ENCODE data around the gene ANKRD36C. TPM values are rescaled to one million over a fixed set of nuclear protein-coding genes. Genes with fewer than 3 reads are reported as not detected.
"Not testable (repeated sequence)": the region's sequence is repeated elsewhere in the genome, so short reads cannot be mapped to it uniquely, and the experiment has no call there.

Gene ANKRD36C
- total and polyA plus RNA-seq, 9 of the 15 experiments (the other 6 are each of a cell fraction or from before 2014, with no cell fraction given) = 4.4 to 51.6 (median 11.9) TPM

GRCh38 chr2:95990884-95991283, 740 bp downstream of the ANKRD36C start:
- H3K4me1 ChIP-seq (replicated peaks in 1 of 2; ENCODE audit: control insufficient read depth in 2 of 2, insufficient read depth in 2 of 2, low read length in 2 of 2); H2AFZ ChIP-seq (ENCODE audit: low read depth, low read length); POLR2A ChIA-PET; H3K27me3 ChIP-seq (ENCODE audit: control insufficient read depth in 2 of 2, insufficient read depth in 2 of 2, low read length in 2 of 2); ATAC-seq; H3K27ac ChIP-seq (ENCODE audit: extremely low read depth, low read depth, low read length); H4K20me1 ChIP-seq (replicated peaks; ENCODE audit: control insufficient read depth, insufficient read depth, low read length); DNase-seq (ENCODE audit: extremely low read depth in 1 of 4, low spot score in 3 of 4); H3K9me3 ChIP-seq (replicated peaks; ENCODE audit: control insufficient read depth, insufficient read depth, low read depth, low read length); H3K36me3 ChIP-seq (ENCODE audit: control insufficient read depth, insufficient read depth, low read length); FAIRE-seq; in situ Hi-C loops (cut with MboI); BruUV-seq (replicated peaks); CTCF ChIA-PET (ENCODE audit: low intra/inter-chr PET ratio); H3K9me1 ChIP-seq (ENCODE audit: control insufficient read depth, insufficient read depth, low read length): not testable (repeated sequence)
- peaks cover 17% of the 10 kb centered on the region for H3K79me2 ChIP-seq (ENCODE audit: control insufficient read depth, insufficient read depth, low read length)
- 6% methylated on average over 1 of the region's 6 CpGs for WGBS (ENCODE audit: insufficient coverage, low coverage, missing lambda C conversion rate)
- H3K4me3 ChIP-seq = peak overlapping the region; percentile 27
- intact Hi-C loops (cut with micrococcal nuclease) = loop anchor here (5.0 kb wide), 1 partner anchor 516 kb away; the partner anchor contains the start of gene NEURL3
- peak overlapping the region in 1 of 2 experiments; percentile 71; a peak in 2 of 4 replicates for H3K9ac ChIP-seq (ENCODE audit: insufficient read depth in 1 of 2, low read depth in 2 of 2, low read length in 2 of 2)
- H3K4me2 ChIP-seq (ENCODE audit: insufficient read depth, low read length) = peak overlapping the region; percentile 41; the same call in 1 of the 2 replicates

GRCh38 chr2:95951662-95952061, 40.0 kb downstream of the ANKRD36C start:
- H3K4me3 ChIP-seq; H3K4me1 ChIP-seq (replicated peaks in 1 of 2; ENCODE audit: control insufficient read depth in 2 of 2, insufficient read depth in 2 of 2, low read length in 2 of 2); intact Hi-C loops (cut with micrococcal nuclease); H3K27me3 ChIP-seq (ENCODE audit: control insufficient read depth in 2 of 2, insufficient read depth in 2 of 2, low read length in 2 of 2); CTCF ChIA-PET (ENCODE audit: low intra/inter-chr PET ratio); BruUV-seq (replicated peaks); H2AFZ ChIP-seq (ENCODE audit: low read depth, low read length); FAIRE-seq; H3K9me3 ChIP-seq (replicated peaks; ENCODE audit: control insufficient read depth, insufficient read depth, low read depth, low read length); H3K36me3 ChIP-seq (ENCODE audit: control insufficient read depth, insufficient read depth, low read length); H4K20me1 ChIP-seq (replicated peaks; ENCODE audit: control insufficient read depth, insufficient read depth, low read length); DNase-seq (ENCODE audit: extremely low read depth in 1 of 4, low spot score in 3 of 4); H3K9me1 ChIP-seq (ENCODE audit: control insufficient read depth, insufficient read depth, low read length); H3K27ac ChIP-seq (ENCODE audit: extremely low read depth, low read depth, low read length); ATAC-seq; H3K4me2 ChIP-seq (ENCODE audit: insufficient read depth, low read length); H3K9ac ChIP-seq (ENCODE audit: insufficient read depth in 1 of 2, low read depth in 2 of 2, low read length in 2 of 2); POLR2A ChIA-PET; H3K79me2 ChIP-seq (ENCODE audit: control insufficient read depth, insufficient read depth, low read length): not testable (repeated sequence)
- 35% methylated on average over 2 of the region's 2 CpGs for WGBS (ENCODE audit: insufficient coverage, low coverage, missing lambda C conversion rate)
- in situ Hi-C loops (cut with MboI) = loop anchor here (5.0 kb wide), 1 partner anchor 1201 kb away; no protein-coding TSS in a partner anchor

DNA sequence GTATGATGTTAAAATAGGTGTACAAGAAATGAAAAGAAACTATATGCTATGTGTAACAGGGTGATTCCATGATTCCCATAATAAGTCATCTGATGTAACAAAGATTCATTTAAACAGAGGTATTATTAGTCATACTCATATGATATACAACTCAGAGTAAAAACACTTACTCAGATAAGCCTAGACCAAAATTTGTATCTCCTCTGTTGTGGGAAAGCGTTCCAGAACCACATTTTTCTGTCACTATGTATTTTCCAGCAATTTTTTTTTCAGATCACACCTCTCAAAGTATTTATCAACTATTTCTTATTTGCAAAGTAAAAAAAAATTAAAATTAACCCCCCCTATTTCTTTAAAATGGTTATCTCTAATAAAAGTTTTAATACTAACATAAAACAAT, 43.6 kb downstream of the ANKRD36C start:
- in situ Hi-C loops (cut with MboI); H4K20me1 ChIP-seq (replicated peaks; ENCODE audit: control insufficient read depth, insufficient read depth, low read length); H3K27ac ChIP-seq (ENCODE audit: extremely low read depth, low read depth, low read length): not testable (repeated sequence)

DNA sequence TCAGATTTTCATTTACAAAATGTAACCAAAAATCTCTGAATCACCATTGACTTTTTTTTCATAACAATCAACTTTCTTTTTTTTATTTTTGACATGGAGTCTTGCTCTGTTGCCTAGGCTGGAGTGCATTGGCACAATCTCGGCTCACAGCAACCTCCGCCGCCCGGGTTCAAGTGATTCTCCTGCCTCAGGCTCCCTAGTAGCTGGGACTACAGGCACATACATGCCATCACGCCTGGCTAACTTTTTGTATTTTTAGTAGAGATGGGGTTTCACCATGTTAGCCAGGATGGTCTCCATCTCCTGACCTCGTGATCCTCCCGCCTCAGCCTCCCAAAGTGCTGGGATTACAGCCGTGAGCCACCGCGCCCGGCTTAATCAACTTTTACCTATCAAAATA, 51.7 kb downstream of the ANKRD36C start:
- not testable (repeated sequence) for DNase-seq (ENCODE audit: extremely low read depth in 1 of 4, low spot score in 3 of 4)

More for the DNA sequence above, 43.6 kb downstream of the ANKRD36C start:
- H3K9ac ChIP-seq (ENCODE audit: insufficient read depth in 1 of 2, low read depth in 2 of 2, low read length in 2 of 2); H3K4me2 ChIP-seq (ENCODE audit: insufficient read depth, low read length); H3K4me1 ChIP-seq (replicated peaks in 1 of 2; ENCODE audit: control insufficient read depth in 2 of 2, insufficient read depth in 2 of 2, low read length in 2 of 2); H3K36me3 ChIP-seq (ENCODE audit: control insufficient read depth, insufficient read depth, low read length); BruUV-seq (replicated peaks); H3K79me2 ChIP-seq (ENCODE audit: control insufficient read depth, insufficient read depth, low read length); H3K4me3 ChIP-seq; POLR2A ChIA-PET; H2AFZ ChIP-seq (ENCODE audit: low read depth, low read length); DNase-seq (ENCODE audit: extremely low read depth in 1 of 4, low spot score in 3 of 4); H3K9me3 ChIP-seq (replicated peaks; ENCODE audit: control insufficient read depth, insufficient read depth, low read depth, low read length); FAIRE-seq; CTCF ChIA-PET (ENCODE audit: low intra/inter-chr PET ratio); H3K27me3 ChIP-seq (ENCODE audit: control insufficient read depth in 2 of 2, insufficient read depth in 2 of 2, low read length in 2 of 2); H3K9me1 ChIP-seq (ENCODE audit: control insufficient read depth, insufficient read depth, low read length); intact Hi-C loops (cut with micrococcal nuclease); ATAC-seq: not testable (repeated sequence)
- 35% methylated on average over 1 of the region's 1 CpG for WGBS (ENCODE audit: insufficient coverage, low coverage, missing lambda C conversion rate)

More for the DNA sequence above, 51.7 kb downstream of the ANKRD36C start:
- H3K36me3 ChIP-seq (ENCODE audit: control insufficient read depth, insufficient read depth, low read length); H3K4me3 ChIP-seq; BruUV-seq (replicated peaks); FAIRE-seq; H3K27ac ChIP-seq (ENCODE audit: extremely low read depth, low read depth, low read length); H3K79me2 ChIP-seq (ENCODE audit: control insufficient read depth, insufficient read depth, low read length); H3K4me2 ChIP-seq (ENCODE audit: insufficient read depth, low read length); POLR2A ChIA-PET; H3K27me3 ChIP-seq (ENCODE audit: control insufficient read depth in 2 of 2, insufficient read depth in 2 of 2, low read length in 2 of 2); H4K20me1 ChIP-seq (replicated peaks; ENCODE audit: control insufficient read depth, insufficient read depth, low read length); H3K9ac ChIP-seq (ENCODE audit: insufficient read depth in 1 of 2, low read depth in 2 of 2, low read length in 2 of 2); H2AFZ ChIP-seq (ENCODE audit: low read depth, low read length); intact Hi-C loops (cut with micrococcal nuclease); CTCF ChIA-PET (ENCODE audit: low intra/inter-chr PET ratio); ATAC-seq; H3K4me1 ChIP-seq (replicated peaks in 1 of 2; ENCODE audit: control insufficient read depth in 2 of 2, insufficient read depth in 2 of 2, low read length in 2 of 2); H3K9me3 ChIP-seq (replicated peaks; ENCODE audit: control insufficient read depth, insufficient read depth, low read depth, low read length); H3K9me1 ChIP-seq (ENCODE audit: control insufficient read depth, insufficient read depth, low read length): not testable (repeated sequence)
- 70% methylated on average over 11 of the region's 11 CpGs for WGBS (ENCODE audit: insufficient coverage, low coverage, missing lambda C conversion rate)
- in situ Hi-C loops (cut with MboI) = loop anchor here (5.0 kb wide), 1 partner anchor 1227 kb away; no protein-coding TSS in a partner anchor

Measured in K562 (cell line).